ENCODE results near the gene MALAT1. TPM values are rescaled to one million over a fixed set of nuclear protein-coding genes. Genes with fewer than 3 reads are reported as not detected.
"Not testable (repeated sequence)": the region's sequence is repeated elsewhere in the genome, so short reads cannot be mapped to it uniquely, and the experiment has no call there.

Gene MALAT1
- total RNA-seq, 1 experiment from 2014 or later = 510 TPM

DNA sequence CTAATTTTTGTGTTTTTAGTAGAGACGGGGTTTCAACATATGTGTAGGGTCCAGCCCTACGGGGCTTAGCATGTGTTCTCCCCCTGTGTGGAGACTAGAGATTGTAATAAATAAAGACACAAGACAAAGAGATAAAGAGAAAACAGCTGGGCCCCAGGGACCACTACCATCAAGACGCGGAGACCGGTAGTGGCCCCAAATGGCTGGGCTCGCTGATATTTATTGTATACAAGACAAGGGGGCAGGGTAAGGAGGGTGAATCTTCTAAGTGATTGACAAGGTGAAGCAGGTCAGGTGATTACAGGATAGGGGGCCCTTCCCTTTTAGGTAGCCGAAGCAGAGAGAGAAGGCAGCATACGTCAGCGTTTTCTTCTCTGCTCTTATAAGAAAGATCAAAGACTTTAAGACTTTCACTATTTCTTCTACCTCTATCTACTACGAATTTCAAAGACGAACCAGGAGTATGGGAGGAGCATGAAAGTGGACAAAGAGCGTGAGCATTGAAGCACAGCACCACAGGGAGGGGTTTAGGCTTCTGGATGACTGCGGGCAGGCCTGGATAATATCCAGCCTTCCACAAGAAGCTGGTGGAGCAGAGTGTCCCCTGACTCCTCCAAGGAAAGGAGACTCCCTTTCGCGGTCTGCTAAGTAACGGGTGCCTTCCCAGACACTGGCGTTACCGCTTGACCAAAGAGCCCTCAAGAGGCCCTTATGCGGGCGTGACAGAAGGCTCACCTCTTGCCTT lies 23.1 kb downstream of the MALAT1 start:
- not testable (repeated sequence) for DNase-seq (ENCODE audit: low read depth)

DNA sequence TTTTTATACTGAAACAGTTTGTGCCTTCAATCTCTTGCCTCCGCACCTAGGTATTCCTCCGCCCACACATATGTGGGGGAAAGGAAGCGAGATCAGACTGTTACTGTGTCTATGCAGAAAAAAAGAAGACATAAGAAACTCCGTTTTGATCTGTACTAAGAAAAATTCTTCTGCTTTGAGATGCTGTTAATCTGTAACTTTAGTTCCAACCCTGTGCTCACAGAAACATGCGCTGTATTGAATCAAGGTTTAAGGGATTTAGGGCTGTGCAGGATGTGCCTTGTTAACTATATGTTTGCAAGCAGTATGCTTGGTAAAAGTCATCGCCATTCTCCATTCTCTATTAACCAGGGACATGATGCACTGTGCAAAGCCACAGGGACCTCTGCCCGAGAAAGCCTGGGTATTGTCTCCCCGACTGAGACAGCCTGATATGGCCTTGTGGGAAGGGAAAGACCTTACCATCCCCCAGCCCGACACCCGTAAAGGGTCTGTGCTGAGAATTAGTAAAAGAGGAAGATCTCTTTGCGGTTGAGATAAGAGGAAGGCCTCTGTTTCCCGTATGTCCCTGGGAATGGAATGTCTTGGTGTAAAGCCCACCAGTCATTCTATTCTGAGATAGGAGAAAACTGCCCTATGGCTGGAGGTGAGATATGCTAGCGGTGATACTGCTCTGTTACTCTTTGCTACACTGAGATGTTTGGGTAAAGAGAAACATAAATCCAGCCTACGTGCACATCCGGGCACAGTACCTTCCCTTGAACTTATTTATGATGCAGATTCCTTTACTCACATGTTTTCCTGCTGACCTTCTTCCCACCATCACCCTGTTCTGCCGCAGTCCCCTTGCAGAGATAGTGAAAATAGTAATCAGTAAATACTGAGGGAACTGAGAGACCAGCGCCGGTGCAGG lies 24.1 kb downstream of the MALAT1 start:
- not testable (repeated sequence) for DNase-seq (ENCODE audit: low read depth)

DNA sequence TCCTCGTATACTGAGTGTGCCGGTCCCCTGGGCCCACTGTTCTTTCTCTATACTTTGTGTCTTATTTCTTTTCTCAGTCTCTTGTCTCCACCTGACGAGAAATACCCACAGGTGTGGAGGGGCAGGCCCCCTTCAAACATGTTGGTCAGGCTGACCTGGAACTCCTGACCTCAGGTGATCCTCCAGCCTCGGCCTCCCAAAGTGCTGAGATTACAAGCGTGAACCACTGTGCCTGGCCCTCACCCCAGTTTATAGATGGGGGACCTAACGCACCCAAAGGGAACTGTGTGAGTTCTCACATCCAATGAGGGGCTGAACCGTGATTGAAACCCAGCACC lies 24.8 kb downstream of the MALAT1 start:
- DNase-seq (ENCODE audit: low read depth) = not testable (repeated sequence)

DNA sequence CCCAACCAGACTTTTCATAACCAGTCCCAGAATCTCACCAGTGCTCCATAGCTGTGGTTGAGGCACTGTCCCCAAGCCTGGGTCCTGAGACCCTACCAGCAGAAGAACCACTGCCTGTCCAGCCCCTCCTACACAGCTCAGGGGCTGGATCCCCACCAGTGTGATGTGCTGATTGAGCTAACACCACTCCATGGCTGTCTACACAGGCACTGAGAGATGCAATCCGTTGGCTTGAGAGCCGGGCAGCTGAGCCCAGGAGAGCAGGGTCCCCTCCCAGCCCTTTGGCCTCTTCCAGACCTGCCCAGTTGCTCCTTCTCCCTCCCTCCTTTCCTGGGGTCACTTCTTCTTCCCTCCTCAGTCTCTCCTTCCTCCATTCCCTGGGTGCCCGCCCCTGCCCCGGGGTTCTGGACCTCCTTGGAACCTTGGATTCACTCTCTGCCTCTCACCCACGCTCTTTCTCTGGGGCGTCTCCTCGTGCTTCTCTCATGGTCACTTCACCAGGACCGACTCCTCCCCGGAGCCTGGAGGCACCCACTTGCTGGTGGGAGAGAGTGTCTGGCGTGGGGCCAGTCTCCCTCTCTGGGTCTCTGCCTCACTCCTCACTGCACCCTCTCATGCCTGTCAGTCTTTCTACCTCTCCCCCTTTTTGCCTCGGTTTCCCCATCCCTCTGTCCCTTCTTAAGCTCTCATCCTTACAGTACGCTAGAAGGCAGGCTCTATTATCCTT lies 25.3 kb downstream of the MALAT1 start:
- no peak for DNase-seq (ENCODE audit: low read depth)

DNA sequence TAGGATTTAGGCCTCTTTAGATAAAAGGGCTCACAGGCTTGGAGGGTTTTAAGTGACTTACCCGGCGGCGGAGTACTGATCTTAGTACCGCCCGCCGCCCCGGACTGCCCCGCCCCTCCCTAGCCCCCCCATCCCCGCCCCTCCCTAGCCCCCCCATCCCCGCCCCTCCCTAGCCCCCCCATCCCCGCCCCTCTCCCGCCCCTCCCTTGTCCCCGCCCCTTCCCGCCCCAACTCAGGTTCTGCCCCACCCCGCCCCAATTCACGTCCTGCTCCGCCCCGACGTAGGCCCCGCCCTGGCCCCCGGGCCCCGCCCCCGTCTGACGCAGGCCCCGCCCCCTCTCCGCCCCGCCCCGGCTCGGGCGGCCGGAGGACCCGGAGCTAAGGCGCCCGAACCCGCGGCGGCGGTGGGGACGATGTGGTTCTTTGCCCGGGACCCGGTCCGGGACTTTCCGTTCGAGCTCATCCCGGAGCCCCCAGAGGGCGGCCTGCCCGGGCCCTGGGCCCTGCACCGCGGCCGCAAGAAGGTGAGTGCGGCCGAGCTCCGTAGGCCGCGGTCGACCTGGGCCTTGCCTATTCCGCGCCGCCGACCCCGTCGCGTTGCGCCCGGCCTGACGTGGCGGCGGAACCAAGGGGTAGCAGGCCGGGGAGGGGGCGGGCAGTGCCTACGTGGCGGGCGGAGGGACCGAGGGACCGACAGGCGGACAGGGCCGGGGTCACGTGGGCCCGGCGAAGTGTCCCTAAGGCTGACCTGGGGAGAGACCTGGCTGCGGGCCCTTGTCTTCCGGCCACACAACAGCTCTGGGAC lies 26.1 kb downstream of the MALAT1 start, which contains the start of gene SCYL1:
SCYL1 (plus strand) TSS at position 343 of the 805 bp plus-strand sequence; CDS start at position 414, 71 bp downstream.
- peak; percentile 74 for DNase-seq (ENCODE audit: low read depth)

DNA sequence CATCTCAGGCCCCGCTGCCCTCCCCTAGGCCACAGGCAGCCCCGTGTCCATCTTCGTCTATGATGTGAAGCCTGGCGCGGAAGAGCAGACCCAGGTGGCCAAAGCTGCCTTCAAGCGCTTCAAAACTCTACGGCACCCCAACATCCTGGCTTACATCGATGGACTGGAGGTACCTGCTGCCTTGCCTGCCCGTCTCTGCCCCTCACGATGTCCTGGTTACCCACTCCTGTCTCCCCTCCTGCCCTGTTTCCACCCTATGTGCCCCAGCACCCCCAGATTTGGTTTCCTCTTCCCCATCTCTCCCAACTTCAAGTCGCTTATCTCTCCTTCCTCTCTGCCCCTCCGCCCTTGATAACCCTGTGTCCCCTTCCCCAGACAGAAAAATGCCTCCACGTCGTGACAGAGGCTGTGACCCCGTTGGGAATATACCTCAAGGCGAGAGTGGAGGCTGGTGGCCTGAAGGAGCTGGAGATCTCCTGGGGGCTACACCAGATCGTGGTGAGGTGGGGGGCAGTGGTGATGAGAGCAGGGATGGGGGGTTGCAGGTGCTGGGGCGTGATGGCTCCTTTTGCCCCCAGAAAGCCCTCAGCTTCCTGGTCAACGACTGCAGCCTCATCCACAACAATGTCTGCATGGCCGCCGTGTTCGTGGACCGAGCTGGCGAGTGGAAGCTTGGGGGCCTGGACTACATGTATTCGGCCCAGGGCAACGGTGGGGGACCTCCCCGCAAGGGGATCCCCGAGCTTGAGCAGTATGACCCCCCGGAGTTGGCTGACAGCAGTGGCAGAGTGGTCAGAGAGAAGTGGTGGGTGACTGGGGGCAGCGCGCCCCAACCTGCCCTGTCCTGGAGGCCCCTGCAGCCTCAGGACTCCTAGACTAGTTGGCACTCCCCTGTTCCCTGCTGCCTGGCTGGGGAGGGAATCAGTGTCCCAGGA lies 27.0 kb downstream of the MALAT1 start:
- DNase-seq (ENCODE audit: low read depth) = no peak

DNA sequence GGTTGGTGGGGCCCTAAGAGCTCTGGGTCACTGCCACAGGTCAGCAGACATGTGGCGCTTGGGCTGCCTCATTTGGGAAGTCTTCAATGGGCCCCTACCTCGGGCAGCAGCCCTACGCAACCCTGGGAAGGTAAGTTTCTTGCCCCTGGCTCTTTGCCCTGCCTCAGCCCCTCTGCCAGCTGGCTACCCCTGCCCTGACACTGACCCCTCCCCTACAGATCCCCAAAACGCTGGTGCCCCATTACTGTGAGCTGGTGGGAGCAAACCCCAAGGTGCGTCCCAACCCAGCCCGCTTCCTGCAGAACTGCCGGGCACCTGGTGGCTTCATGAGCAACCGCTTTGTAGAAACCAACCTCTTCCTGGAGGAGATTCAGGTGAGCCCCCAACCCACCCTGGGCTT lies 27.9 kb downstream of the MALAT1 start:
- DNase-seq (ENCODE audit: low read depth) = no peak

DNA sequence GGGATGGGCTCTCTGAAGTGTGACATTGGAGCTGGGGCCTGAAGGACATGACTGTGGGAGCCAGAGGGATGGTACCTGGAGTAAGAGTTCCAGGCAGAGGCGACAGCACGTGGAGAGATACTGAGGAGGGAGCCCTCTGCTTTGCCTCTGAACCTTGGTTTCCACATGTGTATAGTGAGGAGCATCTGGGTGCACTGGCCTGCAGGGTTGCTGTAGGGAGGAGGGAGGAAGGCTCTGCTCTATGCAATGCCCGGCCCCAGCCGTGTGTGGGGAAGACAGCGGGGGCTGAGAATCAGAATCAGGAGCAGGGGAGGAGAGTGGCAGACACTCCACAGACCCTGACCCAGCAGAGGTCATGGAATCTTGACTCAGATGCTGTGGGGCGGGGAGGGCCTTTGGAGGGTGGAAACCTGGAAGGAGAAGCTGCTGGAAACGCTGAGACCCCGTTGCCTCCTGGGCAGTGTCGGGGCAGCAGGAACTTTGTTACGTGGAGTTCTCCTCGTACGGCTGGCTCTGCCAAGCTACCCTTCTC lies 30.0 kb downstream of the MALAT1 start:
- no peak for DNase-seq (ENCODE audit: low read depth)

DNA sequence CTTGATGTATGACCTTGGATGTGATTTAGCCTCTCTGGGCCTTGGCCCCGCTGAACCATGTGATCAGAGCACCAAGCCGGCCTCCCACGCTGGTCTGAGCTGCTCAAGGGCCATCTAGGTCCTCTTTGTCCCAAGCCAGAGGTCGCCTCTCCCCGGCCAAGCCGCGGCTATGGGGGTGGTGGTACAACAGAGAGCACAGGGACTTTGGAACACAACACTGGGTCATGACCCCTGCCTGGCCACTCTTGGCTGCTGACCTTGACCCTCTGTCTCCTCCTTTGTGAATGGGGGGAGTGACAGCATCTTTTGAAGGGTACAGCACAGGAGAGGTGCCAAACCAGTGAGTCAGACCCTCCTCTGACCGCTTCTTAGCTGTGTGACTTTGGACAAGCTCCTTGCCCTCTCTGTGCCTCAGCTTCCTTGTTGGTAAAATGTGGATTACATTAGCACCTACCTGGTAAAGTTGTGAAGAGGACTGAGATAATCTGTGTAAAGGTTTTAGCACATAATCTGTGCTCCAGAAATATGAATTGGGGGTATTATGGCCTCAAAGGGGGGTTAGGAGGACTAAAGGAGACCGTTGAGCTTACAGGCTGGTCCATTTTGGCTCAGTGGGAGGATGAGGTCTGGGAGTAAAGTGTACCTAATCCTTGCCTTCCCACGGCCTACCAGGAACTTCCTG lies 30.8 kb downstream of the MALAT1 start:
- DNase-seq (ENCODE audit: low read depth) = no peak

DNA sequence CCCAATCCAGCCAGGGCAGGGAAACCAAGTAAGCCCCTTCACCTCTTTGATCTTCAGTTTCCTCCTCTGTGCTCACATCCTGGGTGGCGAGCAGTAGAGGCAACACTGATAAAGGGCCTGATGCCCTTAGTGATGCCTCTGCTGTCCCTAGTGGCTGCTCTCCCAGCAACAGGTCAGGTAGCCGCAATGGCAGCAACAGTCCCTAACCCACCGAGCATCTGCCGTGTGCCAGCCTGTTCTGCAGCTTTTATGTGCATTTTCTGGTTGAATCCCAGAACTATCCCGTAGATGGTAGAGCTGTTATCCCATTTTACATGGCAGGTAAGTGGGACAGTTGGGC lies 31.3 kb downstream of the MALAT1 start:
- no peak for DNase-seq (ENCODE audit: low read depth)

DNA sequence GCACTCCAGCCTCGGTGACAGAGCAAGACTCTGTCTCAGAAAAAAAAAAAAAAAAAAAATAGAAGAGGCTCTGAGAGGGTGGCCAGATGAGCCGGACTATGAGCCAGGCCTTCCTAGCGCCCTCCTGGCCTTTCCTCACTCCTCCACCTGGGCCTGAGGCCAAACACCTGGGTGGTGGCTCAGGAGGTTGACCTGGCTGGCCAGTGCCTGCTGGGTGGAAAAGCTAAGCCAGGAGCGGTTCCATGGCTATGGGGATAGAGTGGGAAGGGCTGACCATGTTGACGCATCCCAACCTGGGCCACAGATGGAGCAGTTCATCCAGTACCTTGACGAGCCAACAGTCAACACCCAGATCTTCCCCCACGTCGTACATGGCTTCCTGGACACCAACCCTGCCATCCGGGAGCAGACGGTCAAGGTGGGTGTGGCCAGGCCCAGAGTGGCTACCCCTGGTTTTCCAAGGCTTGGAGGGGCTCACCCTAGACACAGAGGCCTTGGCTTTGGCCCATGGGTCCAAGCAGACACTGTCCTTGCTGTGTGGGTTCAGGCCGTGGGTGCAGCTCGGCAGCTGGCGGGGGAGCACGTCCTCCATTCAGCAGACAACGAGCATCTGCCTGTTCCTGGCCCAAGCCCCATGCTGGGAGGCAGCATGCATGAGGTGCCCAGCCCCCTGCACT lies 33.7 kb downstream of the MALAT1 start:
- DNase-seq (ENCODE audit: low read depth) = no peak

DNA sequence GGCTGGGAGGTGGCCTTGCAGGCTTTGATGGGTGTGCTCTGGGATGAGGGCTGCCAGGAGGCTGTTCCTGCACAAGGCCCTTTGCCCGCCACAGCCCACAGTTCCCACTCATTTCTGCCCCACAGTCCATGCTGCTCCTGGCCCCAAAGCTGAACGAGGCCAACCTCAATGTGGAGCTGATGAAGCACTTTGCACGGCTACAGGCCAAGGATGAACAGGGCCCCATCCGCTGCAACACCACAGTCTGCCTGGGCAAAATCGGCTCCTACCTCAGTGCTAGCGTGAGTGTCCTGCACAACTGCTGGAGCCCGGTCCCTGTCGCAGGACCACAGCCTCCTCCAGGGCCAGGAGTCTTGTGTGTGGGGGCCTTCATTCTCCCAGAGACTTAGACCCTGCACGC lies 36.3 kb downstream of the MALAT1 start:
- no peak for DNase-seq (ENCODE audit: low read depth)

DNA sequence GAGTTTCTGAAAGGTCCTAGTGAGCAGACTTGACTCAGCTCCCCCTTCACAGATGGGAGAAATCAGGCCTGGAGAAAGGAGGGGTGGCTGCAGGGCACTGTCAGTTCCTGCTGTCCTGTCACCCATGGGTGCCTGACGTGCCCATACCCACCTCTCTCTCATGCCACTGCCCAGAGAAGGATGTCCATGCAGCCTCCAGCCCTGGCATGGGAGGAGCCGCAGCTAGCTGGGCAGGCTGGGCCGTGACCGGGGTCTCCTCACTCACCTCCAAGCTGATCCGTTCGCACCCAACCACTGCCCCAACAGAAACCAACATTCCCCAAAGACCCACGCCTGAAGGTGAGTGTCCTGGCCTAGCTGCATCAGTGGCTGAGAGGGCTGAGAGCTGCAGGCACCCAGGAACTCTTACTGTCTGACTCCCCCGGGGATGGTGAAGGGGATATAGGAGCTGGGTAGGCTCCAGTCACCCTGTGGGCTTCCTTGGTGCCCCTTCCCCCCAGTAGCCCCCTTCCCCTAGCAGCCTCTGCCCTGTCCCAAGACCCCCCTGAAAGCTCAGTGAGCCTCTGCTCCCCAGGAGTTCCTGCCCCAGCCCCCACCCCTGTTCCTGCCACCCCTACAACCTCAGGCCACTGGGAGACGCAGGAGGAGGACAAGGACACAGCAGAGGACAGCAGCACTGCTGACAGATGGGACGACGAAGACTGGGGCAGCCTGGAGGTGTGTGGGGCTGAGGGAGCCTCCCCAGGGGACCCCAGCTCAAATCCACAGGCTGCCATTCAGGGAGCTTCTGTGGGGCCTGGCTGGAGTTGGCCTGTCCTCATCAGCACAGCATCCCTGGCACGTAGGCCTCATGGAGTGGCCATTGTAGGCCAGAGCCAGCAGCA lies 37.8 kb downstream of the MALAT1 start:
- no peak for DNase-seq (ENCODE audit: low read depth)

DNA sequence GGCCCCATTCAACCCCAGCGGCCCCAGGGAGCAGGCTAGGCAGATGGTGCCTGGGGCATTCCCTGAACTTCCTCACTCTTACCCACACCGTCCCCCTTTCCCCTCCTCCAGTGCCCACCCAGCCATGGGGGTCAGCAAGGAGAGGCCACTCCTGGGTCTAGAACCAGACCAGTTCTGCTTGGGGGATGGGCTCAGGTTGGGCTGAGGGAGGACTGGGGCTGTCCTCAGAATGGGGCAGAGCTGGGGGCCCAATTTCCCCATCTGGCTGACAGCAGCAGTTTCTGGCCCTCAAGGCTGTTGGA lies 38.4 kb downstream of the MALAT1 start:
- no peak for DNase-seq (ENCODE audit: low read depth)

DNA sequence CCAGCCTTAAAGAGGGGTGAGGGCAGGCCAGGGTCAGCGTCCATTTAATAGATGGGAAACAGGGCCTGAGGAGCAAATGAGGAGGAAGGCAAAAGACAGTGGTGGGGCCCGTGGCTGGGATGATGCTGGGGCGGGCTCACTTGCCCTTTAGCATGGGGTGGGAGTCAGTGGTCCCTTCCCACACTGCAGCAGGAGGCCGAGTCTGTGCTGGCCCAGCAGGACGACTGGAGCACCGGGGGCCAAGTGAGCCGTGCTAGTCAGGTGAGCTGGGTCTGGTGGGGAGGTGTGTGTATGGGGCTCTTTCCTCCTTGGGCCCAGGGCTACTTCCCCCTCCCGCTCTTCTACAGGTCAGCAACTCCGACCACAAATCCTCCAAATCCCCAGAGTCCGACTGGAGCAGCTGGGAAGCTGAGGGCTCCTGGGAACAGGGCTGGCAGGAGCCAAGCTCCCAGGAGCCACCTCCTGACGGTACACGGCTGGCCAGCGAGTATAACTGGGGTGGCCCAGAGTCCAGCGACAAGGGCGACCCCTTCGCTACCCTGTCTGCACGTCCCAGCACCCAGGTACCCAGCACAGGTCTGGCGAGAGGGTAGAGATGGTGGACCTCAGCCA lies 38.9 kb downstream of the MALAT1 start:
- DNase-seq (ENCODE audit: low read depth) = no peak

DNA sequence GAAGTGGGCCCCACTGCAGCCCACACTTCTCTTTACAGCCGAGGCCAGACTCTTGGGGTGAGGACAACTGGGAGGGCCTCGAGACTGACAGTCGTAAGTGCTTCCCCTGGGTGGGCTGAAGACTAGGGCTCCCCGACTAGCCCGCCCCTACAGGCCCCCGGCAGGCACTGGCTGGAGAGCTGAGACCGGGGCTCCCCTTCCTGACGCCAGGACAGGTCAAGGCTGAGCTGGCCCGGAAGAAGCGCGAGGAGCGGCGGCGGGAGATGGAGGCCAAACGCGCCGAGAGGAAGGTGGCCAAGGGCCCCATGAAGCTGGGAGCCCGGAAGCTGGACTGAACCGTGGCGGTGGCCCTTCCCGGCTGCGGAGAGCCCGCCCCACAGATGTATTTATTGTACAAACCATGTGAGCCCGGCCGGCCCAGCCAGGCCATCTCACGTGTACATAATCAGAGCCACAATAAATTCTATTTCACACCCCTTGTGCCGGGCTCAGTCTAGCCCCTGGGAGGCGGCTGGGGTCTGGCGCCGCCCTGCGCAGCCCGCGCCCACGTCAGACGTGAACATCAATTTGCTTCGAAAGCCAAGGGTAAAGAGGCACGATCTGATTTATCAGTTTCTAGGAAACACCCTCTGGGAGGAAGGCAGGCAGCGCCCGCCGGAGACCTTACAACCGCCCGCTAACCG lies 39.5 kb downstream of the MALAT1 start:
- no peak for DNase-seq (ENCODE audit: low read depth)
